ENCODE measurements around the gene LIMCH1.

LIMCH1 gene

GRCh38 chr4:41528512-41529205 lies 9.3 kb upstream of the LIMCH1 start:
- Histone ChIP-seq H3K9ac (ENCODE audit: low read depth, low read length) (no peak overlapping the region), H3K4me2 (ENCODE audit: insufficient read depth, low read length) (no peak overlapping the region), H3K27ac (ENCODE audit: low read length) (no peak overlapping the region), H3K79me2 (ENCODE audit: insufficient read depth, low read length) (no peaks in the 10 kb centered on the region), H4K20me1 (ENCODE audit: insufficient read depth, low read length) (no peaks in the 10 kb centered on the region), H3K4me3 (ENCODE audit: low read depth in 1 of 2, low read length in 2 of 2) (no peak overlapping the region), H2AFZ (ENCODE audit: low read depth, low read length) (no peak overlapping the region), H3K36me3 (ENCODE audit: insufficient read depth, low read length) (no peaks in the 10 kb centered on the region), H3K27me3 (ENCODE audit: insufficient read depth, low read length, poor library complexity) (no peaks in the 10 kb centered on the region), H3K4me1 (ENCODE audit: insufficient read depth, low read length) (no peaks in the 10 kb centered on the region), H3K9me3 (ENCODE audit: insufficient read depth, low read length, severe bottlenecking) (no peaks in the 10 kb centered on the region)
- no peak for DNase-seq
- ATAC-seq (ENCODE audit: insufficient read depth, low read depth) = no peak
- TF ChIP-seq EZH2 (IDR thresholded peaks at IDR 0.05; ENCODE audit: borderline replicate concordance, low read depth, low read length, severe bottlenecking) (no peak), CTCF (IDR thresholded peaks at IDR 0.05; ENCODE audit: borderline replicate concordance, extremely low read depth, low read length, poor library complexity, severe bottlenecking) (no peak)

GRCh38 chr4:41530741-41531140 lies 7.2 kb upstream of the LIMCH1 start:
- ATAC-seq (ENCODE audit: insufficient read depth, low read depth) = no peak
- TF ChIP-seq CTCF (IDR thresholded peaks at IDR 0.05; ENCODE audit: borderline replicate concordance, extremely low read depth, low read length, poor library complexity, severe bottlenecking) (no peak), EZH2 (IDR thresholded peaks at IDR 0.05; ENCODE audit: borderline replicate concordance, low read depth, low read length, severe bottlenecking) (no peak)

GRCh38 chr4:41532336-41532735 lies 5.6 kb upstream of the LIMCH1 start:
- H3K27ac ChIP-seq (ENCODE audit: low read length) = no peak overlapping the region
- no peak overlapping the region for H2AFZ ChIP-seq (ENCODE audit: low read depth, low read length)
- no peaks in the 10 kb centered on the region for H3K4me1 ChIP-seq (ENCODE audit: insufficient read depth, low read length)
- no peaks in the 10 kb centered on the region for H3K36me3 ChIP-seq (ENCODE audit: insufficient read depth, low read length)
- H3K79me2 ChIP-seq (ENCODE audit: insufficient read depth, low read length) = no peaks in the 10 kb centered on the region
- no peak overlapping the region for H3K9ac ChIP-seq (ENCODE audit: low read depth, low read length)
- H3K27me3 ChIP-seq (ENCODE audit: insufficient read depth, low read length, poor library complexity) = peaks cover 3% of the 10 kb centered on the region
- TF ChIP-seq EZH2 (IDR thresholded peaks at IDR 0.05; ENCODE audit: borderline replicate concordance, low read depth, low read length, severe bottlenecking) = no peak
- TF ChIP-seq CTCF (IDR thresholded peaks at IDR 0.05; ENCODE audit: borderline replicate concordance, extremely low read depth, low read length, poor library complexity, severe bottlenecking) = no peak
- H4K20me1 ChIP-seq (ENCODE audit: insufficient read depth, low read length) = no peaks in the 10 kb centered on the region
- H3K4me3 ChIP-seq (ENCODE audit: low read depth in 1 of 2, low read length in 2 of 2) = no peak overlapping the region
- no peaks in the 10 kb centered on the region for H3K9me3 ChIP-seq (ENCODE audit: insufficient read depth, low read length, severe bottlenecking)
- no peak overlapping the region for H3K4me2 ChIP-seq (ENCODE audit: insufficient read depth, low read length)
- no peak for DNase-seq
- no peak for ATAC-seq (ENCODE audit: insufficient read depth, low read depth)

More at GRCh38 chr4:41530741-41531140, 7.2 kb upstream of the LIMCH1 start:
- Histone ChIP-seq H3K27ac (ENCODE audit: low read length) (no peak overlapping the region), H3K4me2 (ENCODE audit: insufficient read depth, low read length) (no peak overlapping the region), H3K4me1 (ENCODE audit: insufficient read depth, low read length) (no peaks in the 10 kb centered on the region), H4K20me1 (ENCODE audit: insufficient read depth, low read length) (no peaks in the 10 kb centered on the region), H3K9ac (ENCODE audit: low read depth, low read length) (no peak overlapping the region), H2AFZ (ENCODE audit: low read depth, low read length) (no peak overlapping the region), H3K36me3 (ENCODE audit: insufficient read depth, low read length) (no peaks in the 10 kb centered on the region), H3K27me3 (ENCODE audit: insufficient read depth, low read length, poor library complexity) (peaks cover 3% of the 10 kb centered on the region), H3K9me3 (ENCODE audit: insufficient read depth, low read length, severe bottlenecking) (no peaks in the 10 kb centered on the region), H3K4me3 (ENCODE audit: low read depth in 1 of 2, low read length in 2 of 2) (no peak overlapping the region), H3K79me2 (ENCODE audit: insufficient read depth, low read length) (no peaks in the 10 kb centered on the region)
- DNase-seq = no peak

Data from DND-41 (cell line).